ENCODE results near the gene SOCS6. TPM values are rescaled to one million over a fixed set of nuclear protein-coding genes. Genes with fewer than 3 reads are reported as not detected.

The SOCS6 gene
- polyA plus RNA-seq, 2 of the 4 experiments (the other 2 are of a cell fraction), result 31.2 to 88.2 TPM

- no peak for TF ChIP-seq ZFP36 (IDR thresholded peaks at IDR 0.05; ENCODE audit: borderline replicate concordance, partially characterized antibody)
These were observed 12.2 kb upstream of the SOCS6 start (continued) for GRCh38 chr18:70276416-70277191.

GRCh38 chr18:70279470-70279869 is 9.4 kb upstream of the SOCS6 start:
- Histone ChIP-seq H3K4me3 (no peak overlapping the region), H3K4me2 (no peak overlapping the region), H3K4me1 (peaks cover 10% of the 10 kb centered on the region; the same call in 1 of the 3 replicates), H3K27ac (no peak overlapping the region), H3K9me3 (peaks cover 16% of the 10 kb centered on the region; the same call in 1 of the 3 replicates)
- POLR2A ChIA-PET, result no interaction called here
- CTCF ChIA-PET, result no interaction called here
- 79% methylated on average over 2 of the region's 2 CpGs for WGBS (ENCODE audit: missing lambda C conversion rate)
- no peak for ATAC-seq
- DNase-seq (ENCODE audit: low read depth in 1 of 2, low spot score in 1 of 2), result no peak
- no peak for TF ChIP-seq FOSL2 (IDR thresholded peaks at IDR 0.05)
- 0 out of 2 replicates have a peak, but pooled peaks have one; percentile 35 for TF ChIP-seq FOSL2 (CRISPR knock-in tag; IDR thresholded peaks at IDR 0.05)
- TF ChIP-seq RNF2 (IDR thresholded peaks at IDR 0.05; ENCODE audit: borderline replicate concordance, low read depth), result no peak
- FAIRE-seq, result no peak

DNA sequence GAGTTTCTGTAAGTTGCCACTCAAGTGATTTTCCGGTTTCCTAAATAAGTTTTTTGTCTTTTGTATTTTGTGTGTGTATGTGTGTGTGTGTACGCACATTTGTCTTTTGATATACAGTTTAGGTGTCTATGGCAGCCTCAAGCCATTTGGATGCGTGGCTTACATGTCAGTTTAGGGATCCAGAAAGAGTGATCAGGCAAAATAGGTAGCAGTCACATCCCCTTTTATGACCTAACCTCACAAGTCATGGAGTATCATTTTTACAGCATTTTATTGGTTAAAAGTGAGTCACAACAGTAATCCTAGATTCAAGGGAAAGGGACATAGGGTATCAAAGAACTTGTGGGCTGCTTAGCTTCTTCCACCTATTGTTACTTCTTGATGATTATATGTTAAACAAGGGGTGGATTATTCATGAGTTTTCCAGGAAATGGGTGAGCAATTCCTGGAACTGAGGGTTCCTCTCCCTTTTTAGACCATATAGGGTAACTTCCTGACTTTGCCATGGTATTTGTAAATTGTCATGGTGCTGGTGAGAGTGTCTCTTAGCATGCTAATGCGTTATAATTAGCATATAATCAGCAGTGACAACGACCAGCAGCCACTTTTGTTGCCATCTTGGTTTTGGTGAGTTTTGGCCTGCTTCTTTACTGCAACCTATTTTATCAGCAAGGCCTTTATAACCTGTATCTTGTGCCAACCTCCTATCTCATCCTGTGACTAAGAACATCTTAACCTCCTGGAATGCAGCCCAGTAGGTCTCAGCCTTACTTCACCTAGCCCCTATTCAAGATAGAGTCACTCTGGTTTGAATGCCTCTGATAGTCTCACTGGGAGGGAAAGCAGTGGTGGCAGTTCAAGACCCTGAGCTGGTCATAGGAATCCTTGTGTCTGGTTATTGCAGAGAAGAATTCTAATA is 8.6 kb upstream of the SOCS6 start:
- peak overlapping the region in 1 of 2 experiments; percentile 56; a peak in 2 of 6 replicates for H3K27ac ChIP-seq
- FAIRE-seq (no peak), DNase-seq (ENCODE audit: low read depth in 1 of 2, low spot score in 1 of 2) (peak in 1 of 2 experiments; percentile 46), ATAC-seq (peak in 1 of 2 experiments; percentile 46; a peak in 2 of 6 replicates)
- ChIA-PET POLR2A (no interaction called here), CTCF (no interaction called here)
- H3K4me3 ChIP-seq, result no peak overlapping the region
- H3K4me1 ChIP-seq, result peaks cover 13% of the 10 kb centered on the region; the same call in 2 of the 3 replicates
- peaks cover 16% of the 10 kb centered on the region; the same call in 1 of the 3 replicates for H3K9me3 ChIP-seq
- no peak for TF ChIP-seq KDM5A (IDR thresholded peaks at IDR 0.05)
- TF ChIP-seq POLR2A (IDR thresholded peaks at IDR 0.05; ENCODE audit: low read length), result no peak
- TF ChIP-seq MAFK (IDR thresholded peaks at IDR 0.05; ENCODE audit: partially characterized antibody), result no peak
- no peak for TF ChIP-seq HMGXB4 (CRISPR knock-in tag; IDR thresholded peaks at IDR 0.05; ENCODE audit: borderline replicate concordance)
- no peak for TF ChIP-seq ELK1 (IDR thresholded peaks at IDR 0.05; ENCODE audit: low read depth, low read length)
- TF ChIP-seq ZNF302 (CRISPR knock-in tag; IDR thresholded peaks at IDR 0.05), result no peak
- TF ChIP-seq HOXB5 (CRISPR knock-in tag; IDR thresholded peaks at IDR 0.05), result no peak
- no peak for TF ChIP-seq POLR2AphosphoS2 (conservative IDR thresholded peaks at IDR 0.05; ENCODE audit: low read length)
- no peak for TF ChIP-seq HOXA7 (CRISPR knock-in tag; IDR thresholded peaks at IDR 0.05)
- no peak for TF ChIP-seq ESRRA (IDR thresholded peaks at IDR 0.05; ENCODE audit: borderline replicate concordance, low read length)
- TF ChIP-seq EP300 (IDR thresholded peaks at IDR 0.05), result no peak
- TF ChIP-seq HOXB13 (CRISPR knock-in tag; IDR thresholded peaks at IDR 0.05; ENCODE audit: low read depth), result no peak
- TF ChIP-seq FOXS1 (CRISPR knock-in tag; IDR thresholded peaks at IDR 0.05), result no peak
- no peak for TF ChIP-seq MYC (IDR thresholded peaks at IDR 0.05; ENCODE audit: borderline replicate concordance, low read length)
- no peak for TF ChIP-seq ZSCAN20 (CRISPR knock-in tag; IDR thresholded peaks at IDR 0.05)
- TF ChIP-seq HEYL (CRISPR knock-in tag; IDR thresholded peaks at IDR 0.05), result no peak
- no peak for TF ChIP-seq SMC3 (IDR thresholded peaks at IDR 0.05)
- TF ChIP-seq, protein P1, sequence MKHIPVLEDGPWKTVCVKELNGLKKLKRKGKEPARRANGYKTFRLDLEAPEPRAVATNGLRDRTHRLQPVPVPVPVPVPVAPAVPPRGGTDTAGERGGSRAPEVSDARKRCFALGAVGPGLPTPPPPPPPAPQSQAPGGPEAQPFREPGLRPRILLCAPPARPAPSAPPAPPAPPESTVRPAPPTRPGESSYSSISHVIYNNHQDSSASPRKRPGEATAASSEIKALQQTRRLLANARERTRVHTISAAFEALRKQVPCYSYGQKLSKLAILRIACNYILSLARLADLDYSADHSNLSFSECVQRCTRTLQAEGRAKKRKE (CRISPR knock-in tag; IDR thresholded peaks at IDR 0.05; ENCODE audit: low read depth), result no peak
- WGBS (ENCODE audit: missing lambda C conversion rate), result 82% methylated on average over 5 of the region's 5 CpGs
- H3K4me2 ChIP-seq, result no peak overlapping the region

Data from A549 (cell line).